IMR-90 (cell line): ENCODE data around the gene CACNA2D4. TPM values are rescaled to one million over a fixed set of nuclear protein-coding genes. Genes with fewer than 3 reads are reported as not detected.

Source experiments
- ATAC-seq: fragments of 200-7000 bp; cut with Tn5 transposase; 2 replicates; pipeline ENCODE4 v1.9.1; 2020; ENCODE audit warnings: low read depth, mild to moderate bottlenecking, moderate library complexity
- BruUV-seq: library from RNA; stranded (reverse); fragments of 400-500 nt; replicated peaks from 2 replicates; lab custom pipeline; 2021; lab: Mats Ljungman, UMichigan
- CTCF ChIA-PET: fragments of 300-600 bp; formaldehyde crosslinking; extraction: SDS; loops from one replicate; lab custom pipeline; 2021; ENCODE audit warnings: antibody characterized with exemption; lab: Yijun Ruan, JAX
- POLR2A ChIA-PET: fragments of 300-600 bp; sonication (Branson Sonifier 250); formaldehyde crosslinking; loops from one replicate; lab custom pipeline; 2022; ENCODE audit warnings: antibody characterized with exemption; ENCODE audit not compliant: unreplicated experiment; lab: Charles Lee
- DNase-seq: peaks from one replicate; pipeline ENCODE4 v3.0.0; 2013
- H2AFZ ChIP-seq: replicated peaks from 2 replicates; pipeline ENCODE3; 2013; ENCODE audit warnings: low read length, mild to moderate bottlenecking; ENCODE audit not compliant: poor library complexity
- H2AK5ac ChIP-seq: 2 replicates; pipeline ENCODE4 v1.6.1; 2013; ENCODE audit warnings: low read depth, low read length, inconsistent platforms
- H2AK9ac ChIP-seq: replicated peaks from 2 replicates; pipeline ENCODE3; 2013; ENCODE audit warnings: mild to moderate bottlenecking, low read depth, low read length, moderate library complexity; ENCODE audit not compliant: poor library complexity
- H2BK120ac ChIP-seq: 2 replicates; pipeline ENCODE4 v1.6.1; 2013; ENCODE audit warnings: low read depth, low read length, inconsistent platforms
- H2BK15ac ChIP-seq: 3 replicates; pipeline ENCODE4 v1.6.1; 2013; ENCODE audit warnings: low read depth, low read length, inconsistent platforms
- H2BK20ac ChIP-seq: 2 replicates; pipeline ENCODE4 v1.6.1; 2013; ENCODE audit warnings: low read depth, mild to moderate bottlenecking, inconsistent platforms, low read length, moderate library complexity
- H2BK5ac ChIP-seq: 2 replicates; pipeline ENCODE4 v1.6.1; 2013; ENCODE audit warnings: mild to moderate bottlenecking, low read depth, low read length, inconsistent platforms; ENCODE audit not compliant: poor library complexity, severe bottlenecking
- H3K14ac ChIP-seq: replicated peaks from 2 replicates; pipeline ENCODE4 v1.6.1; 2013; ENCODE audit warnings: low read depth, low read length, inconsistent platforms
- H3K18ac ChIP-seq: 2 replicates; pipeline ENCODE4 v1.6.1; 2013; ENCODE audit warnings: low read depth, low read length, control low read depth
- H3K23ac ChIP-seq: 2 replicates; pipeline ENCODE4 v1.6.1; 2013; ENCODE audit warnings: low read depth, low read length, inconsistent platforms
- H3K27ac ChIP-seq: 2 replicates; pipeline ENCODE4 v1.5.1; 2013; ENCODE audit warnings: mild to moderate bottlenecking, control low read depth, low read length; ENCODE audit not compliant: insufficient read depth
- H3K27me3 ChIP-seq: 2 replicates; pipeline ENCODE4 v1.6.1; 2013; ENCODE audit warnings: low read length; ENCODE audit not compliant: control insufficient read depth, insufficient read depth
- H3K36me3 ChIP-seq: 2 replicates; pipeline ENCODE4 v1.6.1; 2013; ENCODE audit warnings: low read length, mixed read lengths; ENCODE audit not compliant: control insufficient read depth, insufficient read depth
- H3K4ac ChIP-seq: 2 replicates; pipeline ENCODE4 v1.6.1; 2013; ENCODE audit warnings: low read depth, low read length, inconsistent platforms
- H3K4me1 ChIP-seq: 2 replicates; pipeline ENCODE4 v1.6.1; 2013; ENCODE audit warnings: low read length, mixed read lengths; ENCODE audit not compliant: control insufficient read depth, insufficient read depth
- H3K4me2 ChIP-seq: 2 replicates; pipeline ENCODE4 v1.6.1; 2013; ENCODE audit warnings: low read depth, mild to moderate bottlenecking, control low read depth, low read length, moderate library complexity
- H3K4me3 ChIP-seq: 2 replicates; pipeline ENCODE4 v1.5.1; 2013; ENCODE audit warnings: low read depth, mild to moderate bottlenecking, control low read depth, low read length, moderate library complexity; ENCODE audit not compliant: insufficient read depth
- H3K56ac ChIP-seq: 2 replicates; pipeline ENCODE4 v1.6.1; 2013; ENCODE audit warnings: low read length, inconsistent platforms; ENCODE audit not compliant: insufficient read depth; ENCODE audit errors: extremely low read depth
- H3K79me1 ChIP-seq, 2 experiments: 2 replicates each; pipeline ENCODE4 v1.6.1; 2013; ENCODE audit warnings: low read length in 2 of 2, inconsistent platforms in 1 of 2, low read depth in 1 of 2
- H3K9ac ChIP-seq: 2 replicates; pipeline ENCODE4 v1.6.1; 2013; ENCODE audit warnings: low read depth, low read length, control low read depth
- H3K9me1 ChIP-seq: 2 replicates; pipeline ENCODE4 v1.6.1; 2013; ENCODE audit warnings: low read length, inconsistent platforms; ENCODE audit not compliant: insufficient read depth
- H3K9me3 ChIP-seq: 2 replicates; pipeline ENCODE4 v1.6.1; 2013; ENCODE audit warnings: low read length; ENCODE audit not compliant: control insufficient read depth, insufficient read depth
- H4K20me1 ChIP-seq: 2 replicates; pipeline ENCODE4 v1.6.1; 2013; ENCODE audit warnings: low read length, inconsistent platforms; ENCODE audit not compliant: insufficient read depth
- H4K5ac ChIP-seq: 2 replicates; pipeline ENCODE4 v1.6.1; 2013; ENCODE audit warnings: mild to moderate bottlenecking, low read depth, low read length, control low read depth
- H4K8ac ChIP-seq, 2 experiments: 2 replicates each; pipeline ENCODE4 v1.6.1; 2013; ENCODE audit warnings: low read depth in 2 of 2, low read length in 2 of 2, control low read depth in 1 of 2, inconsistent platforms in 1 of 2
- H4K91ac ChIP-seq: 2 replicates; pipeline ENCODE4 v1.6.1; 2013; ENCODE audit warnings: low read depth, low read length, inconsistent platforms; ENCODE audit not compliant: insufficient read depth
- BHLHE40 ChIP-seq: fragments of 150-350 bp; IDR thresholded peaks from 2 replicates; pipeline ENCODE4 v1.6.1; 2016; ENCODE audit warnings: mild to moderate bottlenecking, low read depth, low read length
- CHD1 ChIP-seq: IDR thresholded peaks from 2 replicates; pipeline ENCODE4 v1.6.1; 2012; ENCODE audit warnings: low read depth, low read length, improper control_type of control experiment
- CTCF ChIP-seq: conservative IDR thresholded peaks from 2 replicates; pipeline ENCODE4 v1.5.1; 2012; ENCODE audit warnings: mild to moderate bottlenecking, low read depth, low read length, improper control_type of control experiment
- ELK1 ChIP-seq: fragments of 150-350 bp; IDR thresholded peaks from 2 replicates; pipeline ENCODE4 v1.6.1; 2016; ENCODE audit warnings: low read depth, mild to moderate bottlenecking, low read length, moderate library complexity, borderline replicate concordance
- NFE2L2 ChIP-seq: fragments of 150-350 bp; IDR thresholded peaks from 2 replicates; pipeline ENCODE4 v1.6.1; 2016; ENCODE audit warnings: low read depth, mild to moderate bottlenecking, low read length
- RAD21 ChIP-seq: IDR thresholded peaks from 2 replicates; pipeline ENCODE4 v1.6.1; 2012; ENCODE audit warnings: low read length, improper control_type of control experiment
- RFX5 ChIP-seq: IDR thresholded peaks from 2 replicates; pipeline ENCODE4 v1.8.0; 2012; ENCODE audit warnings: low read depth, mild to moderate bottlenecking, low read length, moderate library complexity
- WGBS, 2 experiments: methylation state at CpG; one replicate each; pipeline versions ENCODE4 v1.1.5 to v1.1.7; 2013; ENCODE audit warnings: missing lambda C conversion rate in 2 of 2; ENCODE audit not compliant: insufficient read length in 1 of 2; ENCODE audit errors: extremely low coverage in 2 of 2; 5-methylcytosine and 5-hydroxymethylcytosine counted together
- dilution Hi-C: fragments of 300-500 bp; cut with HindIII; formaldehyde crosslinking; loops from one replicate; pipeline ENCODE4 v1.14.3; 2018; ENCODE audit warnings: low sequenced_read_pairs; ENCODE audit not compliant: unreplicated experiment
- in situ Hi-C: fragments of 300-500 bp; cut with MboI; formaldehyde crosslinking; loops from 3 replicates; pipeline ENCODE4 v1.14.3; 2019; ENCODE audit warnings: low sequenced_read_pairs, inconsistent platforms, mixed read lengths
- intact Hi-C: fragments of 100-400 bp; cut with micrococcal nuclease; formaldehyde crosslinking; loops from 2 replicates; pipeline ENCODE4 v1.10.0; 2022
- polyA plus RNA-seq, 3 experiments: library from polyadenylated mRNA; depleted of rRNA; stranded (reverse); fragments of >200 nt; gene quantifications; 2 replicates each; pipeline ENCODE4 v1.2.3, GENCODE V29; 2012; ENCODE audit warnings: low replicate concordance in 1 of 3
- total RNA-seq: library from RNA; depleted of rRNA; stranded (reverse); fragments of >200 nt; gene quantifications from 2 replicates; pipeline ENCODE4 v1.2.3, GENCODE V29; 2012

The CACNA2D4 gene
- total and polyA plus RNA-seq, 2 of the 4 experiments (the other 2 are of a cell fraction): 0.18 to 0.22 TPM

- Histone ChIP-seq H3K9ac (no peak overlapping the region), H3K14ac (no peak overlapping the region), H3K23ac (no peak overlapping the region), H3K56ac (no peak overlapping the region), H3K79me1 (peaks cover 10 to 34% of the 10 kb centered on the region in 2 experiments), H2BK5ac (no peak overlapping the region), H3K36me3 (no peaks in the 10 kb centered on the region), H3K4me1 (peaks cover 2% of the 10 kb centered on the region; the same call in 1 of the 2 replicates), H3K9me3 (no peaks in the 10 kb centered on the region), H4K91ac (no peak overlapping the region), H3K27me3 (no peaks in the 10 kb centered on the region), H2AFZ (no peak overlapping the region), H3K9me1 (no peaks in the 10 kb centered on the region), H4K8ac (no peak overlapping the region), H3K4ac (no peak overlapping the region), H3K4me3 (no peak overlapping the region), H2AK5ac (no peak overlapping the region), H3K4me2 (no peak overlapping the region), H3K27ac (no peak overlapping the region), H2AK9ac (no peak overlapping the region), H2BK120ac (no peak overlapping the region), H3K18ac (no peak overlapping the region), H2BK20ac (no peak overlapping the region), H2BK15ac (no peak overlapping the region), H4K5ac (no peak overlapping the region), H4K20me1 (no peaks in the 10 kb centered on the region)
- CTCF ChIA-PET: no interaction called here
- in situ Hi-C loops: no loop called here
- no CpG with 5 or more reads among the region's 2 CpGs for WGBS, 2 experiments
- POLR2A ChIA-PET: no interaction called here
- intact Hi-C loops: no loop called here
- dilution Hi-C loops: no loop called here
- DNase-seq: no peak
- ATAC-seq: no peak
- BruUV-seq: no TSS peak
- TF ChIP-seq ELK1 (no peak), BHLHE40 (no peak), RFX5 (no peak), CTCF (no peak), CHD1 (no peak), NFE2L2 (no peak), RAD21 (no peak)
Observed at GRCh38 chr12:1763153-1763552, 155.3 kb downstream of the CACNA2D4 start.
